ENCODE results near the gene IZUMO1.

DNA sequence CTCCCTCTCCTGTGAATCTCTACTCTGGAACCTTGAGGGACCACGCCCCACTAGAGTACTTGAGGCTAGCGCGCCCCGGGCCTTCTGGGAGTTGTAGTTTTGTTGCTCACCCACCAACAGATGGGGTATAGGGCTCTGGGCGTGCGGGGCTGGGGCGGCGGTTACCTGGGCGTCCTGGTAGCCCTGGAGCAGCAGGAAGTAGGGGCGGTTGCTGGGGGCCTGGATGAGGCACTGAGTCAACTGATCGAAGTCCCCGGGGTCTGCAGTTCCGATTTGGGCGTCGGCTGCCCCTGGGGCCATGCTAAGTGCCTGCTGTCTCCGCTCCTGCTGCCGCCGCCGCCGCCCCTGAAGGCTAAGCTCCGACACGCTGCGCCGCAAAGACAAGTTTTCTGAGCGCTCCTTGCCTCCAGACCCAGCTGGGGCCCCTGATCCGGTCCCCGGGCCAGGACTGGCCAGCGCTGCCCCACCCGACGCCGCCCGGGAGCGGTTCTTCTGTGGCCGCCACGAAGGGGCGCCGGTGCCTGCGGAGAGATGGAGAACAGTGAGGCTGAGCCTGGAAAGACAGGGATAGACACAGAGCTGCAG lies 11.6 kb downstream of the IZUMO1 start:
- no peak for TF ChIP-seq POLR2A (IDR thresholded peaks at IDR 0.05; ENCODE audit: low read length)
- no peak for TF ChIP-seq GATA1 (IDR thresholded peaks at IDR 0.05; ENCODE audit: low read depth, low read length)
